GM12892 (cell line): ENCODE measurements around the gene COX7C.

Source experiments
- POLR2A ChIP-seq: IDR thresholded peaks from 2 replicates; pipeline ENCODE4 v1.6.1; 2011; ENCODE audit warnings: low read depth, low read length, control low read depth
- POLR2AphosphoS5 ChIP-seq: IDR thresholded peaks from 2 replicates; pipeline ENCODE4 v1.6.1; 2011; ENCODE audit warnings: low read depth, low read length, control low read depth

GRCh38 chr5:86613455-86613854, 4.3 kb upstream of the COX7C start:
- TF ChIP-seq POLR2A (no peak), POLR2AphosphoS5 (no peak)
